Activated naive CD4-positive, alpha-beta T cell treated with anti-CD3 and anti-CD28 coated beads for 36 hours (primary cell): Measurements from ENCODE around the gene DOC2A. TPM values are rescaled to one million over a fixed set of nuclear protein-coding genes. Genes with fewer than 3 reads are reported as not detected.

Experiments
- CTCF ChIA-PET: fragments of 350-600 bp; sonication (Branson Sonifier 250); formaldehyde crosslinking; loops from one replicate; lab custom pipeline; 2021; ENCODE audit warnings: antibody characterized with exemption; lab: Charles Lee
- DNase-seq: peaks from one replicate; pipeline ENCODE4 v3.0.0-alpha.2; 2020
- H3K27ac Mint-ChIP-seq: one replicate; pipeline ENCODE4 v1.8.0; 2021; ENCODE audit warnings: mild to moderate bottlenecking, mixed read lengths
- H3K27me3 Mint-ChIP-seq: one replicate; pipeline ENCODE4 v1.8.0; 2021; ENCODE audit warnings: low read depth, mixed read lengths
- H3K36me3 Mint-ChIP-seq: one replicate; pipeline ENCODE4 v1.8.0; 2021; ENCODE audit warnings: low read depth, mixed read lengths
- H3K4me1 Mint-ChIP-seq: one replicate; pipeline ENCODE4 v1.8.0; 2021; ENCODE audit warnings: low read depth, mixed read lengths
- H3K4me3 Mint-ChIP-seq: one replicate; pipeline ENCODE4 v1.8.0; 2021; ENCODE audit warnings: mild to moderate bottlenecking, moderate library complexity, mixed read lengths
- H3K9me3 Mint-ChIP-seq: one replicate; pipeline ENCODE4 v1.8.0; 2021; ENCODE audit warnings: mixed read lengths
- intact Hi-C: fragments of 100-400 bp; cut with micrococcal nuclease; formaldehyde crosslinking; loops from one replicate; pipeline ENCODE4 v1.15.1; 2023
- total RNA-seq, 2 experiments: library from RNA; stranded (reverse); gene quantifications; one replicate each; pipeline ENCODE4 v1.2.3, GENCODE V29; 2021

DOC2A gene
- total RNA-seq, 2 experiments from 2014 or later, result 0.64 to 0.86 TPM

- intact Hi-C loops, result no loop called here
- peak; percentile 13 for DNase-seq
- Mint-ChIP-seq H3K36me3 (peaks cover 2% of the 10 kb centered on the region), H3K9me3 (no peaks in the 10 kb centered on the region), H3K4me1 (peaks cover 20% of the 10 kb centered on the region), H3K27me3 (no peaks in the 10 kb centered on the region), H3K27ac (no peak overlapping the region), H3K4me3 (no peak overlapping the region)
- CTCF ChIA-PET, result no interaction called here
Measured at GRCh38 chr16:29959293-29959692, 51.5 kb downstream of the DOC2A start.

GRCh38 chr16:29958756-29959155 lies 52.1 kb downstream of the DOC2A start:
- intact Hi-C loops, result no loop called here
- DNase-seq, result no peak
- H3K9me3 Mint-ChIP-seq, result no peaks in the 10 kb centered on the region
- peaks cover 20% of the 10 kb centered on the region for H3K4me1 Mint-ChIP-seq
- H3K36me3 Mint-ChIP-seq, result peaks cover 2% of the 10 kb centered on the region
- H3K27me3 Mint-ChIP-seq, result no peaks in the 10 kb centered on the region
- CTCF ChIA-PET, result no interaction called here
- no peak overlapping the region for H3K4me3 Mint-ChIP-seq
- no peak overlapping the region for H3K27ac Mint-ChIP-seq

Other genes starting within 250 kb of the DOC2A start
- not detected for gene ZG16, start 232.8 kb downstream of the DOC2A start, total RNA-seq
- gene KIF22, start 220.3 kb downstream of the DOC2A start, total RNA-seq, result 100 to 1,000 TPM; 201 to 209 TPM
- 100 to 1,000 TPM; 290 to 330 TPM for gene MAZ, start 204.5 kb downstream of the DOC2A start, total RNA-seq
- under 1 TPM; 0.83 to 0.94 TPM for gene PRRT2, start 198.8 kb downstream of the DOC2A start, total RNA-seq
- gene PAGR1, start 194.9 kb downstream of the DOC2A start, total RNA-seq, result 10 to 100 TPM; 16.9 to 19.3 TPM
- gene MVP, start 190.6 kb downstream of the DOC2A start, total RNA-seq, result 10 to 100 TPM; 84.1 to 86.9 TPM
- 10 to 100 TPM; 29.0 to 31.0 TPM for gene CDIPT, start 147.8 kb downstream of the DOC2A start, total RNA-seq
- under 1 TPM; 0.30 to 0.31 TPM for gene SEZ6L2, start 111.5 kb downstream of the DOC2A start, total RNA-seq
- 1 to 10 TPM; 1.3 to 1.7 TPM for gene ASPHD1, start 110.5 kb downstream of the DOC2A start, total RNA-seq
- 10 to 100 TPM; 25.8 to 29.4 TPM for gene KCTD13, start 84.8 kb downstream of the DOC2A start, total RNA-seq
- 10 to 100 TPM; 31.9 to 35.5 TPM for gene TMEM219, start 48.9 kb downstream of the DOC2A start, total RNA-seq
- 10 to 100 TPM; 20.9 to 21.6 TPM for gene TAOK2, start 37.2 kb downstream of the DOC2A start, total RNA-seq
- 10 to 100 TPM; 40.8 to 43.9 TPM for gene HIRIP3, start 15.4 kb downstream of the DOC2A start, total RNA-seq
- gene INO80E, start 14.8 kb downstream of the DOC2A start, total RNA-seq, result 10 to 100 TPM; 62.0 to 65.4 TPM
- gene C16orf92, start 12.2 kb upstream of the DOC2A start, total RNA-seq, result not detected
- gene TLCD3B, start 20.2 kb upstream of the DOC2A start, total RNA-seq, result 1 to 10 TPM; 4.6 to 6.1 TPM
- gene ALDOA, start 54.7 kb upstream of the DOC2A start, total RNA-seq, result 1,000 to 10,000 TPM; 1,750 to 1,795 TPM
- gene PPP4C, start 65.0 kb upstream of the DOC2A start, total RNA-seq, result 100 to 1,000 TPM; 104 to 105 TPM
- 1 to 10 TPM; 3.6 to 4.7 TPM for gene TBX6, start 80.9 kb upstream of the DOC2A start, total RNA-seq
- gene YPEL3, start 85.2 kb upstream of the DOC2A start, total RNA-seq, result 10 to 100 TPM; 24.6 to 27.3 TPM
- gene GDPD3, start 102.5 kb upstream of the DOC2A start, total RNA-seq, result 10 to 100 TPM in 1 of 2 experiments, 1 to 10 TPM in 1; 9.1 to 10.3 TPM
- 10 to 100 TPM; 64.3 to 64.5 TPM for gene MAPK3, start 112.2 kb upstream of the DOC2A start, total RNA-seq
- gene CORO1A, start 172.6 kb upstream of the DOC2A start, total RNA-seq, result 100 to 1,000 TPM; 855 to 866 TPM
- gene BOLA2B, start 182.6 kb upstream of the DOC2A start, total RNA-seq, result 100 to 1,000 TPM; 160 to 173 TPM
- gene SLX1A, start 182.8 kb upstream of the DOC2A start, total RNA-seq, result 10 to 100 TPM; 35.4 to 42.5 TPM
- 1 to 10 TPM; 8.7 to 9.2 TPM for gene SULT1A3, start 188.2 kb upstream of the DOC2A start, total RNA-seq
- 1 to 10 TPM; 5.7 to 6.8 TPM for gene NPIPB13, start 237.5 kb upstream of the DOC2A start, total RNA-seq